ENCODE results near the gene DRG1. TPM values are rescaled to one million over a fixed set of nuclear protein-coding genes. Genes with fewer than 3 reads are reported as not detected.

Gene DRG1, protein sequence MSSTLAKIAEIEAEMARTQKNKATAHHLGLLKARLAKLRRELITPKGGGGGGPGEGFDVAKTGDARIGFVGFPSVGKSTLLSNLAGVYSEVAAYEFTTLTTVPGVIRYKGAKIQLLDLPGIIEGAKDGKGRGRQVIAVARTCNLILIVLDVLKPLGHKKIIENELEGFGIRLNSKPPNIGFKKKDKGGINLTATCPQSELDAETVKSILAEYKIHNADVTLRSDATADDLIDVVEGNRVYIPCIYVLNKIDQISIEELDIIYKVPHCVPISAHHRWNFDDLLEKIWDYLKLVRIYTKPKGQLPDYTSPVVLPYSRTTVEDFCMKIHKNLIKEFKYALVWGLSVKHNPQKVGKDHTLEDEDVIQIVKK
- 49.6 and 50.5 TPM in 2 replicates for total RNA-seq (2014; rRNA removed; shearing (Covaris generic))

DNA sequence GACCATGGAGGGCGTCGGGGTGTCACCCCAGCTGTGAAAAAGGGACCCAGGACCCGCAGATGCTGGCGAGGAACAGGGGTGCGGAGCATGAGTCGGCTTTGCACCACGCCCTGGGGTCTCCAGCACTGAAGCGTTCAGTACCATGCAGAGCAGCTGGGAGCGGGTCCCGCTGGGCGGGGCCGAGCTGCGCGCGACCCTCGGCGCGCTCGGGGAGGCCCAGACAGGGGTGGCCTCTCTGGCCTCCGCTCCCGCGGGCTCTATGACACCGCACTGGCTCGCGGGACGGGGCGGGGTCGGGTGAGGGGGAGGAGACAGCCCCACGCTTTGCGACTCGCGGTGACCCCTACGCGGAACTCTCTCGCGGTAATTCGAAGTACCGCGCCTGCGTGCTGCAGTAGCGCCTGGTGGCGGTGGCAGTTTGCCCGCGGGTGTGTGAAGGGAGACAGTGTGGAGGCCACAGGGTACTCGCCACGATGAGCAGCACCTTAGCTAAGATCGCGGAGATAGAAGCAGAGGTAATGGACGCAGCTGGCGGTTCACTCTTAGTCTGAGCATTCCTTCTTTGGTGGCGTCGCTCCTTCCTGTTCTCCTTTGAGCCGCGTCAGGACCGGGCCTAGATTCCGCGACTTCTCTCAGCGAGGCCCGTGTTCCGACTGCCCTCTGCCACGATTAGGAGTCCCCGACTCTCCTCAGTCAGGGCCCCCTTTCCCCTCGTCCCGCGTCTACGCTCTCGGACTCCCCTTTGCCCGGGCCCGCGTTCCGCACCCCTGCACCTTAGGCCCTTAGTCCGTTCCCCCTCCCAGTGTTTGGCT, at the start of gene DRG1:
Gene DRG1, plus strand, starts transcription at position 394 of the 812 bp plus-strand sequence. Its CDS starts 80 bp downstream, at position 474.

Small RNAs within 50 kb of the gene (small RNA-seq; reads per million reads assigned to genes)
- gene RNU6-28P (not detected), gene RNU6-338P (not detected)

Other genes with a start within 250 kb of the DRG1 start
- gene RNF185, start 239.4 kb upstream of the DRG1 start, total RNA-seq (2014; rRNA removed; shearing (Covaris generic)), result 9.7 and 11.5 TPM in 2 replicates
- 11.5 and 13.5 TPM in 2 replicates for gene LIMK2, start 187.3 kb upstream of the DRG1 start, total RNA-seq (2014; rRNA removed; shearing (Covaris generic))
- gene PIK3IP1, start 107.1 kb upstream of the DRG1 start, total RNA-seq (2014; rRNA removed; shearing (Covaris generic)), result 0.05 and 0.15 TPM in 2 replicates
- 33.9 and 37.5 TPM in 2 replicates for gene PATZ1, start 53.3 kb upstream of the DRG1 start, total RNA-seq (2014; rRNA removed; shearing (Covaris generic))
- 4.7 and 9.7 TPM in 2 replicates for gene EIF4ENIF1, start 90.2 kb downstream of the DRG1 start, total RNA-seq (2014; rRNA removed; shearing (Covaris generic))
- gene SFI1, start 96.9 kb downstream of the DRG1 start, total RNA-seq (2014; rRNA removed; shearing (Covaris generic)), result 25.8 and 26.4 TPM in 2 replicates

Measured in A375 (cell line).